Stimulated activated CD4-positive, alpha-beta T cell treated with anti-CD3 and anti-CD28 coated beads, Interleukin-1b, Interleukin-23, amount 100 ng/mL, for 48 hours (primary cell): Measurements from ENCODE around the gene MROH9.

ENCODE experiments used
- DNase-seq: peaks from one replicate; pipeline ENCODE4 v3.0.0-alpha.2; 2020

MROH9 gene

DNA sequence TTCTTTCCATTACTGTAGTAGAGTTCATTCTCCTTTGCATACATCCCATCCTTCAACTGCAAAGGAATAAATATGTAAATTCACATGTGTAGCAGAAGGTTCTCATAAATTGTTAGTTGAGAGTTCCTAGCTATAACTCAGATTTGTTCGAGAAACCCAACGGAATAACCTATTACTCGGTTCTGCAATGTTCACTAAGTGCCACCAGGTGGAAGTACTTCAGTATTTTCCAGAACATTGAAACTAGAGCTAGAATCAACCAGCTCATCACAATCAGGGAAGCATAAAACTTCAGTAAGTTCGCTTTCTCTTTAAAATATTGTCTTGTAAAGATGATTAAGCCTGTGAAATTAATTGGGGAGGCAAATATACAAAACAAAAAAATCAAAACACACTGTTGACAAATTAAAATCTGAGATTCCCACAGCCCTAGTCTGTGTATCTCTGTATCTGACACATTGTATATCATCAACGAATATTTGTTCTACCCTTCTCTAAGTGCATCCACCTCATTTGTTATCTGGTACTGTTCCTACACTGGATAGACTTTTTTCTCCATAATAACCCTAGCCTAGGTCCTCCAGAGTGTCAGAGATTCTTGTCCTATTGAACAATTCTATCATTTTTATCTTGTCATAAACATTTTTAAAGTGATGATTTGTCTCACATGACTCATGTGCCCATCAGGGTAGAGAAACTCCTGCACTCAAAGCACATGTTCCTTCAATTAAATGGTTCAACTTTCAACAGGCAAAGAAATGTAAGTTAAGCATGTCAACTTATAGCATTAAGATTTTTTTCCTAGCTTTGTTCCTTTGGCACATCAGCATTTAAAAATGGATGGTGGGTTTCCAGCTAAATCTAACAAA is 31.9 kb downstream of the MROH9 start:
- DNase-seq, result no peak

GRCh38 chr1:170970256-170970655 is 34.9 kb downstream of the MROH9 start:
- no peak for DNase-seq

- DNase-seq, result no peak
These were observed 43.1 kb downstream of the MROH9 start for GRCh38 chr1:170978371-170978910.

DNA sequence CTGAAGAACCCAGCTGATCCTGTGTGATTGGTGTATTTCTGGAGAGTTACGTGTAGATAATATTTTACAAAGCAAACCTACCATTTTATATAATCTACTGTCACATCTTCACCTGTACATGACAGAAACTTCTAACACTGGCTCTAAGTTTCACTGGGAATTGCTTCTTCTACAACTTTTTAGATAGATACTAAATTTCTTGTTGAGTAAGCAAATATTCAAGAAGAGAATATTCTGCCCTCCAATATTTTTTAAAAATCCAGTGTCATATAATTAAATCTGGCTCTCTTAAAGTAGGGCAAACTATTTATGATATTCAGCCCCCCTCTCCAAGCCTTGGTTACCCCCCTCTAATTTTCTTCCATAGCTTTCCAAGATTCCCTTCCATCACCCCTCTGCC is 50.1 kb downstream of the MROH9 start:
- no peak for DNase-seq

DNA sequence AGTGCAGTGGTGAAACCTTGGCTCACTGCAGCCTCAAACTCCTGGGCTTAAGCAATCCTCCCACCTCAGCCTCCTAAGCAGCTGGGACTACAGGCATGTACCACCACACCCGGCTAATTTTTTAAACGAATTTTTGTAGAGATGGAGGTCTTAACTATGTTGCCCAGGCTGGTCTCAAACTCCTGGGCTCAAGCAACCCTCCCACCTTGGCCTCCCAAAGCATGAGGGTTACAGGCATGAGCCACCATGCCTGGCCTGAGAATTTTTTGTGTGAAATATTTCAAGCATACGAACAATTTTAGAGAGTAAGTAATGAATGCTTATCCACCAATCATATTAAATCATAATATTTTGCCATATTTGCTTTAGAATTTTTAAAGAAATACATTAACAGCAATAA is 51.6 kb downstream of the MROH9 start:
- DNase-seq, result no peak

DNA sequence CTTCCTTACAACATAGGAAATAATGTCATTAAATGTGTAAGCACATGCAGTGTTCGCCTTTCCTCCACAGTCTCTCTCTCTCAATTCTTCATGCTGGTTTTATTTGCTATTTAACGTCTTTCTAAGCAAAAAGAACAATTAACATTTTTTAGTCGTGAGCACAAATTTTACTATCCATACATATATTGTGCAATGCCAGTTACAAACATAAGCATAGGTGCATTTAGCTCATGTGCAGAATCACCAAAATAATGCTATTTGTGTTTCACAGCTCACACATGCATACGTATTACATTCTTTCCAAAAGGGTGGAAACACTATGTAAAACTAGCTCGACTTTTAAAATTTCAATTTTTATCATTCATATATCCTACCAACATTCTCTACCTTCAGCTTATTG is 52.1 kb downstream of the MROH9 start:
- DNase-seq, result no peak

GRCh38 chr1:170993151-170993550 is 57.8 kb downstream of the MROH9 start:
- DNase-seq, result no peak

DNA sequence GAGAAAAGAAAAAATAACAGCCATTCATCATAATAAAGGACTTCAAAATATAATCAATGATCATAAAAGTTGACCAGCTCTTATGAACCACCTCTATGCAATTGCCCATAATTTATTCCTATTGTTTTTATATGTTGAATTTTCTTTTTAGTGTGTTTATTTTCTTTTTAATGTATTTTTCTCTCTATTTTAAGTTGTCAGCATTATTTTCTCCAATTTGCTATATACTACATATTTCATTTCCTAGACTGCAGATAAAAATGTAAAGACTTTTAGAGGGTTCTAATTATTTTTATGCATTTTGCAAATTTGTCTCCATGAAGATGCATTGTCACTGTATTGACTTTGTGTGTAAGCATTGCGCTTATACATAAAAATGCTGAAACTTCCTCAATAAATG is 58.4 kb downstream of the MROH9 start:
- DNase-seq, result no peak

DNA sequence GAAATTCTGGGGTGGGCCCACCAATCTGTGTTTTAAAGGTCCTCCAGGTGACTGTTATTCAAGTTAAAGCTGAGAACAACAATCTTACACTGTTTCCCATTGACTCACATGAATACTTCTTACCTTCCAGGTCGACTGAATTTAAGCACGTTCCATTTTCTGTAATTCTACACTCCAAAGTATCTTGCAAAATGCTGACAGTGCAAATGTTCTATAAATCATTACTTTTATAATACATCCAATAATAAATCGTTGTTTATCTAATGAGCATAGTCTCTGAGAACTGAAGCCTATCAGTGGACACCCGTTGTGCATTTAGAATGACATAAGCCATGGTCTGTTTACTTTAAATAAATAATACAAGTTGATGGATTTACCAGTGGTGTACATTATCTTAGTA is 79.5 kb downstream of the MROH9 start:
- DNase-seq, result no peak

- no peak for DNase-seq
These were observed 82.1 kb downstream of the MROH9 start for GRCh38 chr1:171017426-171017825.

GRCh38 chr1:171019971-171020370 is 84.6 kb downstream of the MROH9 start:
- no peak for DNase-seq

DNA sequence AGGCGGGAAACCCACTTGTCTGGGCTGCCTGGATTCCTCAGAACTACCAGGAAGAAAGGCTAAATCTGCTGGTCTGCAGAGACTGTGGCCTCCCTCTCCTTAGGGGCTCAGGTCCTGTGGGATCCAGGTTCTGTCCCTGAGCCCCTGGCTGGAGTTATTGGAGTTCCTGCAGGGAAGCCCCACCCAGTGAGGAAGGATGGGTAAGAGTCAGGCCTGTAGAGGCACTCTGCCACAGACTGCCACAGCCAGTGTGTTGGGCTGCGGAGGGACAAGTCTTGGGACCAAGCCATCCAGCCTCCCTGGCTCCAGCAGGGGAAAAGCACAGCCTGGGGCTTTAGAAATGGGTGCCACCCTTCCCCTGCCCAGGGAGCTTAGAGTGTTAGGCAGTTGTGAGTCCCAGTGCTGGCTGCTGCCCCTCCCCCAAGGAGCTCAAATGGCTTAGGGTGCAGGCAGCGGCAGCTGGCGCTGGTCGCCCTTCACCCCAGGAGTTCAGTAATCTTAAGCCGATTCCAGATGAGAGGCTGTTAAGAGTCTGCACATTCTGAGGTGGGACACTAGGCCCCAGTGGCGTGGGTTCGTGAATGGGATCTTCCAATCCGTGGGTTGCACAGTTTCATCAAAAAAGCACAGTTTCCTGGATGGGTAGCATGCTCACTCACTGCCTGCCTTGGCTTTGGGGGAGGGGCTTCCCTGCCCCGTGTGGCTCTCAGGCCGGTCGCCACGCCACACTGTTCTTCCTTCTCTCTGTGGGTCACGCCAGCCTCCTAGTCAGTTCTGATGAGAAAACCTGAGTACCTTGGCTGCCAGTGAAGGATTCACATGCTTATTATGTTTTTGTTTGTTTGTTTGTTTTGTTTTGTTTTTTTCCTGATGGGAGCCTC is 97.7 kb downstream of the MROH9 start:
- no peak for DNase-seq

- DNase-seq, result no peak
These were observed 102.3 kb downstream of the MROH9 start for GRCh38 chr1:171037626-171038025.

DNA sequence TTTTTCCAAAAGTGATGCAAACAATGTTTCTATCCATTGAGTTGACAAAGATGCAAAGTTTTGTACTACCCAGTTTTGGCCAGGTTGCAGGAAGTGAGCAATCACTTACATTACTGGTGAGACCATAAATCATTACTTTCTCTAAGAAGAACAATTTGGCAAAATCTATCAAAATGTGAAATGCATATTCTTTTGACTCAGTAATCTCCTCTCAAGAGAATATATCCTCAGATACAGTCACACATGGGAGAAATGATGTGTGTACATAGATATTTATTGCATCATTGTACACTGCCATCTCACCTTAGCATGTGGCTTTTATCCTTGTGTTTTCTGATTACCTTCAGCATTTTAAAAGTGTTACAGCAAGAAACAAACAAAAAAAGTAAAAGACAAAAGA is 103.0 kb downstream of the MROH9 start:
- DNase-seq, result no peak

DNA sequence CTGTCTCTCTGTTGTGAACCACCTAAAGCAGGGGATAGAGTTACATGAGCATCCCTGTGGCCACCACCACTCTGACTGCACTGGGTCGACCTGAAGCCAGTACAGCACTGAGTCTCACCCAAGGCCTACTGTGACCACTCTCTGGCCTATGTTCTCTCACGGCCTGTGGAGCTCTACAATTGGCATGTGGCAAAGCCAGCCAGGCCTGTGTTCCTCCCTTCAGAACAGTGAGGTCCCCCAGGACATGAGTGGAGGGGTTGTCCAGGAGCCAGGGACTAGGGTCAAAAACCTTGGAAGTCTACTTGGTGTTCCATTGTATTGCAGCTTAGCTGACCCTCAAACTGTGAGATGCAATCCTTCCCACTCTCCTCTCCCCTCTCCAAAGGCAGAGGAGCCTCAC is 112.7 kb downstream of the MROH9 start:
- DNase-seq, result no peak

GRCh38 chr1:171052977-171053376 is 117.6 kb downstream of the MROH9 start:
- no peak for DNase-seq

- DNase-seq, result no peak
These were observed 120.8 kb downstream of the MROH9 start for GRCh38 chr1:171055966-171056643.

DNA sequence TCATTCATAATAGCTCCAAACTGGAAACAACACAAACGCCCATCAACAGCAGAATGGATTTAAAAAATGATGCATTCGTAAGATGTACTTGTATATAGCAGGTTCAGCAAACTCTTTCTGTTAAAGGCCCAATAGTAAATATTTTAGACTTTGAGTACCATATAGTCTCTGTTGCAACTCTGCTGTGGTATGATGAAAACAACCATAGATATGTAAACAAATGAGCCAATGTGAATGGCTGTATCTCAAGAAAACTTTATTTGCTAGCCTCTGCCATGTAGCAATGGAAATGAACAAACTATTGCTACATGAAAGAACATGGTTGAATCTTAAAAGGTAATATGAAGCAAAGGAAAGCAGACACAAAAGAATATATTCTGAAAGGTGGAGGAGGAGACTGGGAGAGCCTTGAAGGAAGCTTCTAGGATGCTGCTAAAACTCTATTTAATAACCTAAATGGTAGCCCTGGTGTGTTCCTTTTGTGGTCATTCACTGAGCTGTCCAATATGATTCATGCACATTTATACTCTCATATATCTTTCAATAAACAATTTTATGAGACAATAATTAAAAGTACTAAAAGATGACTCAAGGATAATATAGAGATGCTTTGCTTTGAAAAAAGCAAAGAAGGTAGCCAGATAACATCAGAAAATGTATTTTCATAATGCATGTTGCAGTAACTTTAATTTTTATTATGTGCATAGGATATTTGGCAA is 126.2 kb downstream of the MROH9 start:
- no peak for DNase-seq

DNA sequence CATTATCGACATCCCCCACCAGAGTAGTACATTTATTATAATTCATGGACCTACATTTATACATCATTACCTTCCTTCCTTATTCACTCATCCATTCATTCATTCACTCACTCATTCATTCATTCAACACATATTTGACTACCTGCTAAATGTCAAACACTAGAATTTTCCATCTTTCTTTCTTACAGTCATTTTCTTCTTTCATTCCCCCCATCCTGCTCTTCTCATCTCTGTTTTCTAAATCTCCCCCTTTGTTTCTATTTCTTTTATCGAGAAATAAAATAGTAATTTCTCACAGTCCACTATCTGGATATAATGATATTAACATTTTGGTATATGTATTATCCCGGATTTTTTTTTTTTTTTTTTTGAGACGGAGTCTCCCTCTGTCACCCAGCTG is 127.6 kb downstream of the MROH9 start:
- no peak for DNase-seq

DNA sequence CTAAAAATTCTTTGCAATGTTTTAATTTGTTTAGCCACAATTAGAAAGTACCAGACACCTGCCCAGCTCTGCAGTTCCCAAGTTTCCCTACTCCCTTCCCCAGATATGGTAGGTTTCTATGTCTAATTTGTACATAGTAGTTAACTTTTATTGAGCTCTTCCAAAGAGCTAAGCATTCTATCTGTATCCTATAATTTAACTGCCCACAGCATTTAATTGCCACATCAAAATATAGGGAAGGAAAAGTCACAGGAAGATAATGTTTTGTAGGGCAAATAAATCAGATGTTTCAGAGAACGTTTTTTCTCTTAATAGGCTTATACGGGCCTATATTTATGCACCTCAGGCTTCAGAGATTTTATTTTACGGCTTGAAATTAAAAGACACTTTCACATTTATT is 139.7 kb downstream of the MROH9 start:
- DNase-seq, result no peak

- DNase-seq, result no peak
These were observed 146.0 kb downstream of the MROH9 start for GRCh38 chr1:171081314-171081753.

- DNase-seq, result no peak
These were observed 146.4 kb downstream of the MROH9 start for GRCh38 chr1:171081763-171082201.
